ENCODE data around the gene LSM7. TPM values are rescaled to one million over a fixed set of nuclear protein-coding genes. Genes with fewer than 3 reads are reported as not detected.

The LSM7 gene
- polyA plus RNA-seq, 1 donor from 2014 or later, result 550 TPM

GRCh38 chr19:2341244-2341751 is 12.9 kb upstream of the LSM7 start:
- Histone ChIP-seq H3K27me3 (ENCODE audit: insufficient read depth, low read depth, low read length) (no peaks in the 10 kb centered on the region), H3K79me2 (replicated peaks; ENCODE audit: insufficient read depth, low read length) (no peaks in the 10 kb centered on the region), H4K20me1 (ENCODE audit: insufficient read depth) (no peaks in the 10 kb centered on the region), H3K27ac (ENCODE audit: low read length) (no peak overlapping the region), H3K9me2 (ENCODE audit: insufficient read depth, low read length) (no peaks in the 10 kb centered on the region), H3F3A (ENCODE audit: insufficient read depth, low read length, poor library complexity, severe bottlenecking) (no peaks in the 10 kb centered on the region), H2AFZ (ENCODE audit: low read depth, low read length) (no peak overlapping the region), H3K9me3 (ENCODE audit: low read length) (no peaks in the 10 kb centered on the region), H3K4me3 (ENCODE audit: low read length) (no peak overlapping the region), H3K36me3 (ENCODE audit: insufficient read depth, low read length) (peaks cover 3% of the 10 kb centered on the region), H3K4me2 (ENCODE audit: low read length) (no peak overlapping the region), H3K9ac (ENCODE audit: low read length) (no peak overlapping the region)
- TF ChIP-seq REST (IDR thresholded peaks at IDR 0.05; ENCODE audit: borderline replicate concordance) (no peak), TAF1 (IDR thresholded peaks at IDR 0.05; ENCODE audit: low read depth) (no peak), MXI1 (conservative IDR thresholded peaks at IDR 0.05; ENCODE audit: poor library complexity, severe bottlenecking) (no peak), RAD21 (conservative IDR thresholded peaks at IDR 0.05) (no peak), EP300 (conservative IDR thresholded peaks at IDR 0.05; ENCODE audit: poor library complexity, severe bottlenecking) (no peak), SMC3 (conservative IDR thresholded peaks at IDR 0.05; ENCODE audit: poor library complexity) (no peak), POLR2AphosphoS5 (IDR thresholded peaks at IDR 0.05) (no peak), EZH2 (IDR thresholded peaks at IDR 0.05; ENCODE audit: borderline replicate concordance, insufficient read depth, low read length, poor library complexity, severe bottlenecking) (no peak)
- TF ChIP-seq, protein P1, sequence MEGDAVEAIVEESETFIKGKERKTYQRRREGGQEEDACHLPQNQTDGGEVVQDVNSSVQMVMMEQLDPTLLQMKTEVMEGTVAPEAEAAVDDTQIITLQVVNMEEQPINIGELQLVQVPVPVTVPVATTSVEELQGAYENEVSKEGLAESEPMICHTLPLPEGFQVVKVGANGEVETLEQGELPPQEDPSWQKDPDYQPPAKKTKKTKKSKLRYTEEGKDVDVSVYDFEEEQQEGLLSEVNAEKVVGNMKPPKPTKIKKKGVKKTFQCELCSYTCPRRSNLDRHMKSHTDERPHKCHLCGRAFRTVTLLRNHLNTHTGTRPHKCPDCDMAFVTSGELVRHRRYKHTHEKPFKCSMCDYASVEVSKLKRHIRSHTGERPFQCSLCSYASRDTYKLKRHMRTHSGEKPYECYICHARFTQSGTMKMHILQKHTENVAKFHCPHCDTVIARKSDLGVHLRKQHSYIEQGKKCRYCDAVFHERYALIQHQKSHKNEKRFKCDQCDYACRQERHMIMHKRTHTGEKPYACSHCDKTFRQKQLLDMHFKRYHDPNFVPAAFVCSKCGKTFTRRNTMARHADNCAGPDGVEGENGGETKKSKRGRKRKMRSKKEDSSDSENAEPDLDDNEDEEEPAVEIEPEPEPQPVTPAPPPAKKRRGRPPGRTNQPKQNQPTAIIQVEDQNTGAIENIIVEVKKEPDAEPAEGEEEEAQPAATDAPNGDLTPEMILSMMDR (IDR thresholded peaks at IDR 0.05; ENCODE audit: poor library complexity, severe bottlenecking), result no peak

- H3K79me2 ChIP-seq (replicated peaks; ENCODE audit: insufficient read depth, low read length), result peaks cover 4% of the 10 kb centered on the region
- H3K4me2 ChIP-seq (ENCODE audit: low read length), result no peak overlapping the region
- H3K36me3 ChIP-seq (ENCODE audit: insufficient read depth, low read length), result peaks cover 3% of the 10 kb centered on the region
- no peaks in the 10 kb centered on the region for H3K9me2 ChIP-seq (ENCODE audit: insufficient read depth, low read length)
- H3K27ac ChIP-seq (ENCODE audit: low read length), result no peak overlapping the region
- no peak overlapping the region for H2AFZ ChIP-seq (ENCODE audit: low read depth, low read length)
- H4K20me1 ChIP-seq (ENCODE audit: insufficient read depth), result no peaks in the 10 kb centered on the region
- H3F3A ChIP-seq (ENCODE audit: insufficient read depth, low read length, poor library complexity, severe bottlenecking), result no peaks in the 10 kb centered on the region
- no peaks in the 10 kb centered on the region for H3K9me3 ChIP-seq (ENCODE audit: low read length)
- TF ChIP-seq POLR2AphosphoS5 (IDR thresholded peaks at IDR 0.05) (no peak), SMC3 (conservative IDR thresholded peaks at IDR 0.05; ENCODE audit: poor library complexity) (no peak), EP300 (conservative IDR thresholded peaks at IDR 0.05; ENCODE audit: poor library complexity, severe bottlenecking) (no peak), EZH2 (IDR thresholded peaks at IDR 0.05; ENCODE audit: borderline replicate concordance, insufficient read depth, low read length, poor library complexity, severe bottlenecking) (no peak), TAF1 (IDR thresholded peaks at IDR 0.05; ENCODE audit: low read depth) (no peak), MXI1 (conservative IDR thresholded peaks at IDR 0.05; ENCODE audit: poor library complexity, severe bottlenecking) (no peak), RAD21 (conservative IDR thresholded peaks at IDR 0.05) (no peak), REST (IDR thresholded peaks at IDR 0.05; ENCODE audit: borderline replicate concordance) (no peak)
- TF ChIP-seq, protein P1 (IDR thresholded peaks at IDR 0.05; ENCODE audit: poor library complexity, severe bottlenecking), result no peak
- H3K4me3 ChIP-seq (ENCODE audit: low read length), result no peak overlapping the region
- no peaks in the 10 kb centered on the region for H3K27me3 ChIP-seq (ENCODE audit: insufficient read depth, low read depth, low read length)
- H3K9ac ChIP-seq (ENCODE audit: low read length), result no peak overlapping the region
These were observed 12.3 kb upstream of the LSM7 start for GRCh38 chr19:2340496-2341243.

Measured in neural cell (in vitro differentiated cells).